DMS114 treated with DMSO at 0.1 percent for 48 hours (cell line): ENCODE measurements around the gene AGFG2.

Experiments used
- DNase-seq: peaks from one replicate; lab custom pipeline; 2025; ENCODE audit not compliant: unreplicated experiment; lab: John Stamatoyannopoulos, UW

The AGFG2 gene

GRCh38 chr7:100611983-100612729 is 73.2 kb downstream of the AGFG2 start, which contains the start of gene MOSPD3:
TSS of gene MOSPD3 (plus strand) at chr7:100612540. CDS start at chr7:100612792, 252 bp downstream.
- DNase-seq, result peak; percentile 98

DNA sequence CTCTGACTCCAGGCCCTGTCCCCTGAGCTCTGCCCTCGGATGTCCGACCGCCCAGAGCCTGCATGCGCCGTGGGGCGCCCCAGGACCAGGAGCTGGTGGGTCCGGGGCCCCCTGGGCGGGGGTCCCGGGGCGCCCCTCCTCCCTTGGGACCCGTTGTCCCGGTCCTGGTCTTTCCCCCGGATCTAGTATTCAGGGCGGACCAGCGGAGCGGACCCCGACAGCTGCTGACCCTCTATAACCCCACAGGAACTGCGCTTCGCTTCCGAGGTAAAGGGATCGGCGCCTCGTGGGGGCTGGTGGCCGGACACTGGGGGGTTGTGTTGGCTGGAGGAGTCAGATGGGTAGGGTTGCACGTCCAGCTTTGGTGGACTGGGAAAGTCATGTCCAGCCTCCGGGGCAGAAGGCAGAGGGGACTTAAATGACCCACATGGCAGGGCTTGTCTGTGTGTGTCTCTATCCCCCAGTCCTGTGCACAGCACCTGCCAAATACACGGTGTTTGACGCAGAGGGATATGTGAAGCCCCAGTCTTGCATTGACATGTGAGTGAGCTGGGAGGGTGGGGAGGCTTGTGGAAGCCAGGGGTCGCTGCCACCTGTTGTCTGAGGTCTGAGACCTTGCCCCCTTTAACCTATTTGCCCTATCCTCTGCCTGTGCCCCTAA is 73.9 kb downstream of the AGFG2 start:
- DNase-seq, result no peak

- no peak for DNase-seq
Observed at GRCh38 chr7:100613412-100614175, 74.6 kb downstream of the AGFG2 start.

DNA sequence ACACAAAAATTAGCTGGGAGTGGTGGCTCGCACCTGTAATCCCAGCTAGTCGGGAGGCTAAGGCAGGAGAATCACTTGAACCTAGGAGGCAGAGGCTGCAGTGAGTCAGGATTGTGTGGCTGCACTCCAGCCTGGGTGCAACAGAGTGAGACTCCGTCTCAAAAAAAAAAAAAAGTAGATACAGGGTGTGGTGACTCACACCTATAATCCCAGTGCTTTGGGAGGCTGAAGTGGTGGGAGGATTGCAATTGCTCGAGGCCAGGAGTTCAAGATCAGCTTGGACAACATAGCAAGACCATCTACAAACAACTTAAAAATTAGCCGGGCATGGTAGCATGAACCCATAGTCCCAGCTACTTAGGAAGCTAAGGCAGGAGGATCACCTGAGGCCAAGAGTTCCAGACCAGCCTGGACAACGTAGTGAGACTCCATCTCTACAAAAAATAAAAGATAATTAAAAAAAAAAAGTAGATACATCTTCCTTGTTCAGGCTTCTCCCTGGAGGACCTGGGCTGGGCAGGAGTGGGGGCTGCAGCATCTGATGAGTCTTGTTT is 75.4 kb downstream of the AGFG2 start:
- DNase-seq, result no peak
